B cell (primary cell): Measurements from ENCODE around the gene BEAN1.

Experiments
- CTCF ChIP-seq: fragments of 200-600 bp; IDR thresholded peaks from one replicate; pipeline ENCODE4 v1.8.0; 2022; ENCODE audit warnings: antibody characterized with exemption, mild to moderate bottlenecking
- EZH2 ChIP-seq: IDR thresholded peaks from 2 replicates; pipeline ENCODE4 v1.6.1; 2012; ENCODE audit warnings: borderline replicate concordance, low read depth, mild to moderate bottlenecking, moderate library complexity, low read length; ENCODE audit not compliant: insufficient read depth, poor library complexity, severe bottlenecking

GRCh38 chr16:66471264-66471663, 44.2 kb downstream of the BEAN1 start:
- TF ChIP-seq EZH2: no peak
- no peak for TF ChIP-seq CTCF
